Prostate gland (tissue), 2 donors: ENCODE data around the gene UROD.

Experiments
- CTCF ChIP-seq, 4 experiments: fragments of 200-600 bp in 2 of 4; fragments of 450-650 bp in 2 of 4; sonication (generic) in 2 of 4; IDR thresholded peaks; 1 replicate in 3 of 4; 2 replicates in 1 of 4; pipeline ENCODE4 v1.5.1; 2016 to 2019; ENCODE audit warnings: antibody characterized with exemption in 4 of 4, mild to moderate bottlenecking in 2 of 4, moderate library complexity in 2 of 4
- POLR2A ChIP-seq: fragments of 450-650 bp; IDR thresholded peaks from one replicate; pipeline ENCODE4 v1.6.1; 2016; ENCODE audit warnings: antibody characterized with exemption, mild to moderate bottlenecking
- POLR2AphosphoS5 ChIP-seq: sonication (generic); formaldehyde crosslinking; IDR thresholded peaks from one replicate; pipeline ENCODE4 v1.6.1; 2017; ENCODE audit warnings: antibody characterized with exemption

- TF ChIP-seq POLR2A = no peak
- no peak for TF ChIP-seq CTCF (IDR thresholded peaks at IDR 0.05)
- TF ChIP-seq POLR2AphosphoS5 = no peak
Measured at GRCh38 chr1:45004281-45004920, 7.7 kb upstream of the UROD start.
